Nephron progenitor cell (in vitro differentiated cells): ENCODE measurements around the gene HINT2.

Experiments
- DNase-seq: peaks from one replicate; pipeline ENCODE4 v3.0.0; 2021
- H3K27ac Mint-ChIP-seq: 2 replicates; pipeline ENCODE4 v1.8.0; 2021; ENCODE audit warnings: mild to moderate bottlenecking, moderate library complexity, mixed read lengths
- H3K27me3 Mint-ChIP-seq: 2 replicates; pipeline ENCODE4 v1.8.0; 2021; ENCODE audit warnings: mild to moderate bottlenecking, low read depth, mixed read lengths; ENCODE audit not compliant: poor library complexity
- H3K36me3 Mint-ChIP-seq: 2 replicates; pipeline ENCODE4 v1.8.0; 2021; ENCODE audit warnings: low read depth, mixed read lengths
- H3K4me1 Mint-ChIP-seq: 2 replicates; pipeline ENCODE4 v1.8.0; 2021; ENCODE audit warnings: mixed read lengths
- H3K4me3 Mint-ChIP-seq: 2 replicates; pipeline ENCODE4 v1.8.0; 2021; ENCODE audit warnings: mild to moderate bottlenecking, moderate library complexity, mixed read lengths
- H3K9me3 Mint-ChIP-seq: 2 replicates; pipeline ENCODE4 v1.8.0; 2021; ENCODE audit warnings: mild to moderate bottlenecking, moderate library complexity, mixed read lengths
- CTCF ChIP-seq: fragments of 200-600 bp; sonication (generic); IDR thresholded peaks from 2 replicates; pipeline ENCODE4 v1.5.0; 2021; ENCODE audit warnings: antibody characterized with exemption

The HINT2 gene

DNA sequence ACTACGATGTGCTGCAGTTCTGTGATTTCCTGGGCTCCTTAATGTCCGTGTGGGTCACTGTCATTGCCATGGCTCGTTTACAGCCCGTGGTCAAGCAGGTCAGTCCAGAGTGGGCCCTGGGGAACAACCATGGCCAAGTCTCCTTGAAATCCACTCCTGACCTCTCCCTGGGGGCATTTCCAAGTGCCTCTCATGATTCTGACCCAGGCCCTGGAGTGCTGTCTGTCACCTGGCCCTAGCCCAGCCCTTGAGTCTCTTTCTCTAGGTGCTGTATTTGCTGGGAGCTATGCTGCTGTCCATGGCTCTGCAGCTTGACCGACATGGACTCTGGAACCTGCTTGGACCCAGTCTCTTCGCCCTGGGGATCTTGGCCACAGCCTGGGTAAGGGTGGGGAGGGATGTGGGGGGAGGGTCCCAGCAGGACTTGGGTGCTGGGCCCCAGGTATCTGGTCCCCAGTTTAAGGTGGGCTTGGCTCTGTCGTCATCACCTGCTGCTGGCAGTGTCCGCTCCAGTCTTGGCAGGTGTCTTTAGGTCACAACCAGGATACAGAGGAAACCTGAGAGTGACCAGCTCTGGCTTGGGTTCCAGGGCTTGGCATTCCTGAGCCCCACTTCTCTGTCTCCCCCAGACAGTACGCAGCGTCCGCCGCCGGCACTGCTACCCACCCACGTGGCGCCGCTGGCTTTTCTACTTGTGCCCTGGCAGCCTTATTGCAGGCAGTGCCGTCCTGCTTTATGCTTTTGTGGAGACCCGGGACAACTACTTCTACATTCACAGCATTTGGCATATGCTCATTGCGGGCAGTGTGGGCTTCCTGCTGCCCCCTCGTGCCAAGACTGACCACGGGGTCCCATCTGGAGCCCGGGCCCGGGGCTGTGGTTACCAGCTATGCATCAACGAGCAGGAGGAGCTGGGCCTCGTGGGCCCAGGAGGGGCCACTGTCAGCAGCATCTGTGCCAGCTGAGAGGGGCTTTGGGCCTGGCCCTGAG lies 38.3 kb upstream of the HINT2 start:
- Mint-ChIP-seq H3K4me3 (no peak overlapping the region), H3K27ac (no peak overlapping the region), H3K36me3 (peaks cover 17% of the 10 kb centered on the region), H3K9me3 (no peaks in the 10 kb centered on the region), H3K4me1 (no peaks in the 10 kb centered on the region), H3K27me3 (peaks cover 10% of the 10 kb centered on the region)
- TF ChIP-seq CTCF = no peak
- no peak for DNase-seq

DNA sequence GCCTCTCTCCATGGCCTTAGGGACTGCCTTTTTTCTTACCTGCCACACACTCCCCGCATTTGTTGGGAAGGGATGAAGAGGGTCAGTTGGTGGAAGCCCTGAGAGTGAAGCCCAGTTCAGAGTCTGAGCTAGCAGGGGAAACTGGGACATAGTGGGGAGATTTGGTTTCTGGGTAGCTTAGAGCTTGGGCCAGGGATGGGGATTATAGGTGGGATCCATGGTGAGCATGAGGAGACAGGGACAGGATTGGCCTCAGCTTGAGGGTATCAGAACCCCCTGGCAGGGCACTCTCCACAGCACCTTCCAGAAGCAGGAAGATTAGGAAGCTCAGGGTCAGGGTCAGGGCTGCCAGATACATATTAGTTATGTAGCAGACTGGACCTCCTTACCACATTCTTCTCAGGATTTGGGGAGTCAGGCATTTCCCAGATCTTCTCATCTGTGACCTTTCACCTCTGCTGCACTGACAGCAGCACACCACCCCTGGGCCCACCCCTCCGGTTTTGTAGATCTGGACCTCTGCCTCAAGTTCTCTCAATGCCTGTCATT lies 37.5 kb upstream of the HINT2 start:
- TF ChIP-seq CTCF = no peak
- Mint-ChIP-seq H3K4me3 (no peak overlapping the region), H3K27me3 (peaks cover 16% of the 10 kb centered on the region), H3K9me3 (no peaks in the 10 kb centered on the region), H3K4me1 (no peaks in the 10 kb centered on the region), H3K27ac (no peak overlapping the region), H3K36me3 (peaks cover 25% of the 10 kb centered on the region)
- DNase-seq = no peak

DNA sequence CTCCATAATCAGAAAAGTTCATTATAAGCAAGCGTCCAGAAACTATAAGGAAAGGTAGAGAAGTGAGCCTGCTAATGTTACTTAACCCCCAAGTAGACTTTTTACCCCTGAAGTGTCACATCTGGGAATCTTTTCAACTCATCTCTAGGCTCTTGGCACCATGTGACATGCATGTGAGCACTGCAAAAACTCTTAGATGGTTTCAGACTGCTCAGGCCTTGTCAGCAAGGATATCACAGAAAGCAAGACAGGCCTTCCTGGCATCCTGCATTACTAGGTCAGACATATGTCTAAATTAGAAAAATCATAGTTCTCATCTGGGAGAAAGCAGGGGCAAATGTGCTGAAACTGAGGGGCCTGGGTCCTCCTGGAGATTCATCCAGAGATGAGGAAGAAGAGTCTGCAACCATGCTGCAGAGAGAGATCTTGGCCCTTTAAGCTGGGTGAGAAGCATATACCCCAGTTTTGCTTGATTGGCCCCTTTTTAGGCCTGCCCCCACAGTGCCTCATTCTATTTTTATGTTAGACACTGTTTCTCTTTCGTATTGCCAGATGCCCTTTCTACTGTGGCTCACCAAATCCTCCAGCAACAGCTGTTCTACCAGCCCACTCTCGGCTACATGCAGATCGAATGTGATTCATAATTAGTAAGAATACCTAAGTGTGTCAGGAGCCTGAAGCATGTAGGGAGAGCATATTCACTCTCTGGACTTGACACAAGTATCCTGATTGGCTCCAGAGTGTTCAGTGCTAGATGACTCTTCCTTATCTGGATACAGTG lies 33.1 kb upstream of the HINT2 start:
- H3K27me3 Mint-ChIP-seq = peaks cover 52% of the 10 kb centered on the region
- DNase-seq = no peak
- H3K27ac Mint-ChIP-seq = no peak overlapping the region
- H3K4me1 Mint-ChIP-seq = peaks cover 7% of the 10 kb centered on the region
- H3K9me3 Mint-ChIP-seq = no peaks in the 10 kb centered on the region
- H3K4me3 Mint-ChIP-seq = no peak overlapping the region
- peaks cover 51% of the 10 kb centered on the region for H3K36me3 Mint-ChIP-seq
- TF ChIP-seq CTCF = no peak

DNA sequence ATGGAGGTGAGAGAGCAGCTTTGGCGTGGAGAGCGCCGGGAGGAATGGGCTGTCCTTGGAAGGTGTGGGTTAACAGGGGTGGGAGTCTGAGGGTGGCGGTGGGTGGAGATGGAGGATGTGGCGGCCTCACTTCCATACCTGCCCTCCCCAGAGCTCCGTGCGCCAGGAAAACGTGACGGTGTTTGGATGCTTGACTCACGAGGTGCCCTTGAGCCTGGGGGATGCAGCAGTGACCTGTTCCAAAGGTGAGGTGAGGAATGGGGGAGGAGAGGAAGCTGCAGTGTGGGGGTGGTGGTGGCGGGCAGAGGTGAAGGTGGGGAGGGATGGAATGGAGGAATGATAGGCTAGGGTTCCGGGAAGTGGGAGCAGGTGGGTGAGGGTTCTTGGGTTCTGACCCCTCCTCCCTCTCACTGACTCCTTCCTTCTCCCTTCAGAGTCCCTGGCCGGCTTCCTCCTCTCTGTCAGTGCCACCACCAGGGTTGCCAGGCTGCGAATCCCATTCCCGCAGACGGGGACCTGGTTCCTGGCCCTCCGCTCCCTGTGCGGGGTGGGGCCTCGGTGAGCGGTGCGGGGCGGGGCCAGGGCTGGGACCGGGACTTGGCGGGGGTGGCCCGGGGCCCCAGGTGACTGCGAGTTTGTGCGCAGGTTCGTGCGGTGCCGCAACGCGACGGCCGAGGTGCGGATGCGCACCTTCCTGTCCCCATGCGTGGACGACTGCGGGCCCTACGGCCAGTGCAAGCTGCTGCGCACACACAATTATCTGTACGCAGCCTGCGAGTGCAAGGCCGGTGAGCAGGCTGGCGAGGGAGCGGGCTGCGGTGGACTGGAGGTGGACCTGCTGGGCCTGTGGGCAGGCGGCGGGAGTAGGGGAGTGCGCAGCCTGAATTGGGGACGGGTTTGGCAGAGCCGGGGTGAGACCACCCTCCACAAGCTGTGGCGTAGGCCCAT lies 31.3 kb upstream of the HINT2 start:
- Mint-ChIP-seq H3K9me3 (no peaks in the 10 kb centered on the region), H3K4me3 (peak overlapping the region; percentile 48), H3K27ac (no peak overlapping the region), H3K36me3 (peaks cover 44% of the 10 kb centered on the region), H3K27me3 (peaks cover 45% of the 10 kb centered on the region), H3K4me1 (peaks cover 7% of the 10 kb centered on the region)
- peak; percentile 24 for DNase-seq
- no peak for TF ChIP-seq CTCF

GRCh38 chr9:35844628-35845270 lies 29.9 kb upstream of the HINT2 start:
- Mint-ChIP-seq H3K4me1 (peaks cover 7% of the 10 kb centered on the region), H3K27me3 (peaks cover 45% of the 10 kb centered on the region), H3K27ac (no peak overlapping the region), H3K4me3 (no peak overlapping the region), H3K9me3 (no peaks in the 10 kb centered on the region), H3K36me3 (peaks cover 44% of the 10 kb centered on the region)
- TF ChIP-seq CTCF = no peak
- DNase-seq = no peak
